Breast epithelium (tissue), 4 donors: ENCODE data around the gene PLA2G5. TPM values are rescaled to one million over a fixed set of nuclear protein-coding genes. Genes with fewer than 3 reads are reported as not detected.

Experiments
- DNase-seq, 2 donors: peaks; one replicate each; pipeline ENCODE4 v3.0.0-alpha.2; 2019; ENCODE audit warnings: low spot score in 2 of 2
- H3K27ac ChIP-seq, 2 donors: fragments of 200-600 bp; sonication (generic) in 1 of 2; one replicate each; pipeline ENCODE4 v1.5.1; 2016 to 2019; ENCODE audit warnings: mild to moderate bottlenecking in 1 of 2
- H3K27me3 ChIP-seq, 2 donors: fragments of 200-600 bp; sonication (generic) in 1 of 2; one replicate each; pipeline versions ENCODE4 v1.5.1 to v1.6.0; 2017 to 2019; ENCODE audit warnings: control low read depth in 1 of 2, mild to moderate bottlenecking in 1 of 2
- H3K36me3 ChIP-seq: fragments of 200-600 bp; one replicate; pipeline ENCODE4 v1.5.1; 2019
- H3K4me1 ChIP-seq, 2 donors: fragments of 200-600 bp; sonication (generic); one replicate each; pipeline ENCODE4 v1.5.1; 2016 to 2019; ENCODE audit warnings: control low read depth in 1 of 2
- H3K4me3 ChIP-seq, 3 donors: fragments of 200-600 bp; sonication (generic); 1 replicate in 2 of 3; 2 replicates in 1 of 3; pipeline ENCODE4 v1.5.1; 2016 to 2019; ENCODE audit warnings: mild to moderate bottlenecking in 3 of 3, moderate library complexity in 2 of 3
- H3K9me3 ChIP-seq, 2 donors: fragments of 200-600 bp; sonication (generic) in 1 of 2; one replicate each; pipeline ENCODE4 v1.5.1; 2016 to 2019; ENCODE audit warnings: control low read depth in 1 of 2
- POLR2A ChIP-seq: fragments of 450-650 bp; IDR thresholded peaks from one replicate; pipeline ENCODE4 v1.6.1; 2016; ENCODE audit warnings: antibody characterized with exemption, mild to moderate bottlenecking, moderate library complexity
- POLR2AphosphoS5 ChIP-seq, 3 donors: sonication (generic); formaldehyde crosslinking; IDR thresholded peaks; one replicate each; pipeline ENCODE4 v1.6.1; 2017; ENCODE audit warnings: antibody characterized with exemption in 3 of 3
- intact Hi-C: fragments of 100-400 bp; cut with DNase I; formaldehyde crosslinking; loops from one replicate; pipeline ENCODE4 v1.15.1; 2023; ENCODE audit warnings: low total_unique reads
- total RNA-seq, 3 donors: library from RNA; depleted of rRNA; stranded (reverse); fragments of >200 nt; gene quantifications; one replicate each; pipeline ENCODE4 v1.1.0, GENCODE V29; 2016
- TF ChIP-seq, protein P1 (sequence below), 3 donors: fragments of 450-650 bp; IDR thresholded peaks; one replicate each; pipeline ENCODE4 v1.5.1; 2016 to 2017; ENCODE audit warnings: antibody characterized with exemption in 3 of 3, mild to moderate bottlenecking in 3 of 3, moderate library complexity in 3 of 3

Gene PLA2G5
- total RNA-seq, 3 donors from 2014 or later = 0.88 to 9.4 (median 1.3) TPM

DNA sequence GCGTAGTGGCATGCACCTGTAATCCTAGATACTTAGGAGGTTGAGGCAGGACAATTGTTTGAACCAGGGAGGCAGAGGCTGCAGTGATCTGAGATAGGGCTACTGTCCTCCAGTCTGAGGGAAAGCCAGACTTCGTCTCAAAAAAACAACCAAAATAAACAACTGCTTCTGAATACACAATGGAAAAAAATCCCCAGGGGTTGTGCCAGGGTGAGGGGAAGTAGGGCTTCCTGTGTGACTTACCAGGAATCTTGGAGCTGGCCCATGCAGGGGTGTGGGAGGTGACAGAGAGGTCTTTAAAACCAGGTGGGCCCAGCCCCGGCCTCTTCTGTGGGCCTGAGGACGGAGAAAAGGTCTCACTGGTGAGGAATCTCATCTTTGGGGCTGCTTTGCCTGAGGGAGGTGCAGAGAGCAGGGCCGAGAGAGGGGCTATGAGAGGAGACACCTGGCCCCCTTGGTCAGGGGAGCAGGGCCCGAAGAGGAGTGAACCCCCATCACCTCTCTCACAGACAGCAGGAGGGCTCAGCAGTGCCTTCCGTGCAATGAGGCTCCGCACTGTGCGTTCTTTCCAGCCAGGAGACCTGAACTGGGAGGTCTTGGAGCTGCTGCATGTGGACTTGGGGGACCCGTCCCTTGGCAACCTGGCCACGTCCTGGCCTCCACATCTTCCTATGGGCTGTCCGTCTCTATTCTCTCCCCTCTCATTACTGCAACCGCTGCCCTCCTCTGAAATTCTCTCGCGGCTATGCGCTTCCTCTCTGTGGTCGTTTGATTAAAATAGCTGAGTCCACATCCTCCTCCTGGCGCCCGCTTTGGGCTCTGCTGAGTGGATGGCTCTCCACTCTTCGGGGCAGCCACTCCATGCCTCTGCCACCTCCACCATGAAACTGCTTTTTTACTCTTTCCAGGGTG is 10.7 kb downstream of the PLA2G5 start:
- Histone ChIP-seq H3K9me3 (no peaks in the 10 kb centered on the region), H3K27ac (no peak overlapping the region), H3K36me3 (no peaks in the 10 kb centered on the region), H3K4me3 (no peak overlapping the region), H3K27me3 (no peaks in the 10 kb centered on the region), H3K4me1 (no peaks in the 10 kb centered on the region)
- TF ChIP-seq POLR2AphosphoS5 (IDR thresholded peaks at IDR 0.05) (no peak), POLR2A (no peak)
- TF ChIP-seq, protein P1, sequence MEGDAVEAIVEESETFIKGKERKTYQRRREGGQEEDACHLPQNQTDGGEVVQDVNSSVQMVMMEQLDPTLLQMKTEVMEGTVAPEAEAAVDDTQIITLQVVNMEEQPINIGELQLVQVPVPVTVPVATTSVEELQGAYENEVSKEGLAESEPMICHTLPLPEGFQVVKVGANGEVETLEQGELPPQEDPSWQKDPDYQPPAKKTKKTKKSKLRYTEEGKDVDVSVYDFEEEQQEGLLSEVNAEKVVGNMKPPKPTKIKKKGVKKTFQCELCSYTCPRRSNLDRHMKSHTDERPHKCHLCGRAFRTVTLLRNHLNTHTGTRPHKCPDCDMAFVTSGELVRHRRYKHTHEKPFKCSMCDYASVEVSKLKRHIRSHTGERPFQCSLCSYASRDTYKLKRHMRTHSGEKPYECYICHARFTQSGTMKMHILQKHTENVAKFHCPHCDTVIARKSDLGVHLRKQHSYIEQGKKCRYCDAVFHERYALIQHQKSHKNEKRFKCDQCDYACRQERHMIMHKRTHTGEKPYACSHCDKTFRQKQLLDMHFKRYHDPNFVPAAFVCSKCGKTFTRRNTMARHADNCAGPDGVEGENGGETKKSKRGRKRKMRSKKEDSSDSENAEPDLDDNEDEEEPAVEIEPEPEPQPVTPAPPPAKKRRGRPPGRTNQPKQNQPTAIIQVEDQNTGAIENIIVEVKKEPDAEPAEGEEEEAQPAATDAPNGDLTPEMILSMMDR (IDR thresholded peaks at IDR 0.05) = no peak
- DNase-seq = no peak
- intact Hi-C loops = no loop called here

DNA sequence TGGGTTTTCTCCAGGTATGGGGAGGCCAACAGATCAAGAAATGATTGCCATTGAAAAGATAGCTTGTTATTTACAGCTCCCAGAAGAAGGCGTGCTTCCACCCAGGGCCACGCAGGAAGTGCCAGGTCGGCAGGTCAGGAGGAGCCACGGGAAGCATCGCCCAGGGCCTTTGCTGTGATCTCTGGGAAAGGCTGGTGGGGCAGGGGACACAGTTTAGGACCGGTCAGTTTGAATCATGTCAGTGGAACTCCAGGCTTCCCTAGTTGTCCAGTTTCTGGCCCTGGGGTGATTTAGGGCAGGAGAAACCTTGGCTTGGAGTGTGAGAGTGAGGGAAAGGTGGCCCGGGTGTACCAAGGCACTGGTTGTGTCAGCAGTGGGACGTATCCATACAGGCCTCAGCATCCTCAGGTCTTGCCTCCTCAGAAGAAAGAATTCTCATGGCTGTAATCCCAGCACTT is 11.4 kb downstream of the PLA2G5 start:
- intact Hi-C loops = no loop called here

DNA sequence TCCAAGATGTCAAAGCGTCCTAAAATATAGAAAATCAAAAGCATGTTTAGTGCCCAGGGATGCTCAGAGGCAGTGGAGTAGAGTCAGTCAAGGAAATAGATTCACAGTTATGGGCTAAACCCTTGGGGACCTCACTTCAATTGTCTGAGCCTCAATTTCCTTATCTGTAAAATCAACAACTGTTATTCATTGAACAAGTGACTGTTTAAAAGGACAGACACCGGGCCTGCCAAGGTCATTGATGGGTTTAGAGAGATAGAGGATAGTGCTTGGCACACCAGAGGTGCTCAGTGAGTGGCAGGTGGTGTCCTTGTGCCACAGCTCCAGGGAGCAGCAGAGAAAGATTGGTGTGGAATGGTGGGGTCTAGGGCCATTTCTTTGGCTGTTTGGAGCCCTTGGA is 12.8 kb downstream of the PLA2G5 start:
- Histone ChIP-seq H3K27me3 (no peaks in the 10 kb centered on the region), H3K4me1 (no peaks in the 10 kb centered on the region), H3K9me3 (no peaks in the 10 kb centered on the region), H3K4me3 (no peak overlapping the region), H3K36me3 (no peaks in the 10 kb centered on the region), H3K27ac (no peak overlapping the region)
- TF ChIP-seq, protein P1 (IDR thresholded peaks at IDR 0.05) = no peak
- TF ChIP-seq POLR2A (no peak), POLR2AphosphoS5 (IDR thresholded peaks at IDR 0.05) (no peak)
- intact Hi-C loops = no loop called here
- DNase-seq = no peak

More for the DNA sequence above, 11.4 kb downstream of the PLA2G5 start:
- Histone ChIP-seq H3K36me3 (no peaks in the 10 kb centered on the region), H3K27ac (no peak overlapping the region), H3K27me3 (no peaks in the 10 kb centered on the region), H3K4me3 (no peak overlapping the region), H3K4me1 (no peaks in the 10 kb centered on the region), H3K9me3 (no peaks in the 10 kb centered on the region)
- no peak for DNase-seq
- TF ChIP-seq, protein P1 (IDR thresholded peaks at IDR 0.05) = no peak
- TF ChIP-seq POLR2A (no peak), POLR2AphosphoS5 (IDR thresholded peaks at IDR 0.05) (no peak)

DNA sequence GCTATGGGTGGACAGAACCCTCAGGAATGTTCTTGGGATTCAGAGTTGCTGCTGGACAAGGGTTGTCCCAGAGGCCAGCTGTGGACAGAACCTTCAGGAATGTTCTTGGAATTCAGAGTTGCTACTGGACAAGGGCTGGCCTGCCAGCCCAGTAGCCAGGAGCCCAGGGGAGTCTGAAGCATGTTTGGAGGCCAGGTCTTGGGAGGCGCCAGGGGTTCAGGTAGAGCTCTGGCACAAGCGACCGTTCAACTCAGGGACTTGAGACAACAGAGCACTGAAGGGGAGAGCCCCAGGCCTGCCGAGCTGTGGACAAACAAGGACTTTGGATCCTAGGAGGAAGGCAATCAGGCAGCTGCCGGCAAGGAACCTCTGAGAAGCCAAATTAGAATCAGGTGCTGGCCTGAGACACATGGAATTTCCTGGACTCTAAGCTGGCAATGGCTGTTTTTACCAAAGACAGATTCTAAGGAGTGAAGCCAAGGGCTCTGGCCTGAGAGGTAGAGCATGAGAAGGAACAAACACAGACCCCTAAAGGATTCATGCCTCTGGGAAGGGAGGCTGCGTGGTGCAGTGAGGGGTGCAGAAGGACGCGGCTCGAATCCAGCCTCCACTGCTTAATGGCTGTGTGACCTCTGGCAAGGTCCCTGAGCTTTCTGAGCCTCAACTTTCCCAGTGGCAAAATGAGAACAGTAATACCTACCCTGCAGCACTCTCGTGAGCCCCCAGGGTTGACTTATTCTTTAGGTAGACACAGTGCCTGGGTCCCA is 13.4 kb downstream of the PLA2G5 start:
- TF ChIP-seq POLR2A (no peak), POLR2AphosphoS5 (IDR thresholded peaks at IDR 0.05) (no peak)
- TF ChIP-seq, protein P1 (IDR thresholded peaks at IDR 0.05) = no peak
- Histone ChIP-seq H3K36me3 (no peaks in the 10 kb centered on the region), H3K4me1 (no peaks in the 10 kb centered on the region), H3K27me3 (no peaks in the 10 kb centered on the region), H3K9me3 (no peaks in the 10 kb centered on the region), H3K4me3 (no peak overlapping the region), H3K27ac (no peak overlapping the region)
- intact Hi-C loops = no loop called here
- no peak for DNase-seq

DNA sequence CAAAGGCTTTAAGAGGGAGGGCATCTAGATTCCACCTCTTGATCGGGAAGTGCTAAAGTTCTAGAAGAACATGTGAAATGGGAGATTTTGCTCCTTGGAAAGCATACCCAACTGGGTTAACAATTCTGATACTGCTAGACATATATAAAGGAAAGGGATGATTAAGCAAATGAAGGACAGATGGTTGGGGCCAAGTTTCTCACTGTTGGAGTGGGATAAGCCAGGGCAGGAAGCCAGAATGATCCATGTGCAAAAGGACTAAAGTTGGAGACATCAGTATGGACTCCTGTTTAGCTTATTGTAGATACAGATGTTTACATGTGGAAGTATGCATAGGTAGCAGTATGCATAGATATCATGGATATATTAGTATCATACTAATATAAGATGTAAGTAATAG is 16.8 kb downstream of the PLA2G5 start:
- Histone ChIP-seq H3K9me3 (no peaks in the 10 kb centered on the region), H3K27me3 (no peaks in the 10 kb centered on the region), H3K36me3 (no peaks in the 10 kb centered on the region), H3K4me1 (no peaks in the 10 kb centered on the region), H3K4me3 (no peak overlapping the region), H3K27ac (no peak overlapping the region)
- intact Hi-C loops = no loop called here
- no peak for DNase-seq
- TF ChIP-seq, protein P1 (IDR thresholded peaks at IDR 0.05) = no peak
